GM12872 (cell line): ENCODE measurements around the gene SLC16A6.

ENCODE experiments used
- CTCF ChIP-seq: IDR thresholded peaks from 3 replicates; pipeline ENCODE4 v1.5.1; 2011; ENCODE audit warnings: low read depth, mild to moderate bottlenecking, low read length, moderate library complexity; ENCODE audit not compliant: insufficient read depth

Gene SLC16A6

GRCh38 chr17:68305142-68305541 is 14.2 kb upstream of the SLC16A6 start:
- TF ChIP-seq CTCF: no peak

GRCh38 chr17:68304706-68305105 is 13.8 kb upstream of the SLC16A6 start:
- no peak for TF ChIP-seq CTCF

GRCh38 chr17:68302666-68303065 is 11.7 kb upstream of the SLC16A6 start:
- no peak for TF ChIP-seq CTCF

- no peak for TF ChIP-seq CTCF
Measured at GRCh38 chr17:68302066-68302564, 11.2 kb upstream of the SLC16A6 start.

GRCh38 chr17:68301438-68301959 is 10.6 kb upstream of the SLC16A6 start:
- no peak for TF ChIP-seq CTCF

- no peak for TF ChIP-seq CTCF
Measured at GRCh38 chr17:68299817-68300216, 8.9 kb upstream of the SLC16A6 start.

GRCh38 chr17:68298601-68299000 is 7.7 kb upstream of the SLC16A6 start:
- TF ChIP-seq CTCF: no peak
